K562 (cell line): Measurements from ENCODE around the gene CLK3. TPM values are rescaled to one million over a fixed set of nuclear protein-coding genes. Genes with fewer than 3 reads are reported as not detected.

Experiments used
- ATAC-seq: fragments of 200-7000 bp; cut with Tn5 transposase; 3 replicates; pipeline ENCODE4 v1.9.1; 2020; ENCODE audit warnings: moderate library complexity
- BruUV-seq: library from RNA; stranded (reverse); fragments of 400-500 nt; replicated peaks from 2 replicates; lab custom pipeline; 2021; lab: Mats Ljungman, UMichigan
- CTCF ChIA-PET: fragments of 300-600 bp; formaldehyde crosslinking; extraction: SDS; loops from one replicate; lab custom pipeline; 2021; ENCODE audit warnings: low intra/inter-chr PET ratio; lab: Yijun Ruan, JAX
- POLR2A ChIA-PET: fragments of 300-600, 350-650 bp; sonication (Branson Sonifier 250); formaldehyde crosslinking; extraction: SDS; loops from one replicate; lab custom pipeline; 2021; ENCODE audit warnings: antibody characterized with exemption, inconsistent platforms; lab: Yijun Ruan, JAX
- DNase-seq, 4 experiments: peaks; one replicate each; pipeline versions ENCODE4 v3.0.0 to v3.0.0-alpha.2; 2011 to 2018; ENCODE audit warnings: low spot score in 3 of 4, mixed read lengths in 3 of 4; ENCODE audit errors: extremely low read depth in 1 of 4
- FAIRE-seq: peaks from 2 replicates; lab custom pipeline; 2011; peaks lifted over from hg19 to GRCh38; lab: Jason Lieb, UNC
- H2AFZ ChIP-seq: 2 replicates; pipeline ENCODE4 v1.6.0; 2011; ENCODE audit warnings: low read depth, low read length, control low read depth, inconsistent platforms
- H3K27ac ChIP-seq: fragments of 200-600 bp; 3 replicates; pipeline ENCODE4 v1.8.0; 2011; ENCODE audit warnings: low read depth, mild to moderate bottlenecking, control low read depth, inconsistent platforms, low read length, moderate library complexity, mixed read lengths; ENCODE audit errors: extremely low read depth
- H3K27me3 ChIP-seq, 2 experiments: fragments of 300-600 bp in 1 of 2; 2 replicates in 1 of 2; 3 replicates in 1 of 2; pipeline versions ENCODE4 v1.6.0 to v1.8.0; 2011; ENCODE audit warnings: inconsistent platforms in 2 of 2, low read length in 2 of 2, mild to moderate bottlenecking in 1 of 2, mixed read lengths in 1 of 2, moderate library complexity in 1 of 2; ENCODE audit not compliant: control insufficient read depth in 2 of 2, insufficient read depth in 2 of 2
- H3K36me3 ChIP-seq: fragments of 300-600 bp; 3 replicates; pipeline ENCODE4 v1.8.0; 2011; ENCODE audit warnings: mild to moderate bottlenecking, low read length, inconsistent platforms; ENCODE audit not compliant: control insufficient read depth, insufficient read depth
- H3K4me1 ChIP-seq, 2 experiments: fragments of 200-600 bp in 1 of 2; replicated peaks in 1 of 2; 2 replicates in 1 of 2; 3 replicates in 1 of 2; pipeline versions ENCODE4 v1.5.1 to v1.8.0; 2011; ENCODE audit warnings: inconsistent platforms in 2 of 2, low read length in 2 of 2, mild to moderate bottlenecking in 1 of 2, mixed read lengths in 1 of 2, moderate library complexity in 1 of 2; ENCODE audit not compliant: control insufficient read depth in 2 of 2, insufficient read depth in 2 of 2
- H3K4me2 ChIP-seq: 2 replicates; pipeline ENCODE4 v1.6.1; 2011; ENCODE audit warnings: low read length, control low read depth, inconsistent platforms, mixed read lengths; ENCODE audit not compliant: insufficient read depth
- H3K4me3 ChIP-seq: fragments of 200-600 bp; sonication (generic), shearing (Covaris generic); 2 replicates; pipeline ENCODE4 v1.5.1; 2016; ENCODE audit warnings: control low read depth, inconsistent platforms
- H3K79me2 ChIP-seq: fragments of 200-600 bp; 3 replicates; pipeline ENCODE4 v1.8.0; 2011; ENCODE audit warnings: low read length, inconsistent platforms; ENCODE audit not compliant: control insufficient read depth, insufficient read depth
- H3K9ac ChIP-seq, 2 experiments: 2 replicates each; pipeline versions ENCODE4 v1.6.0 to v1.6.1; 2011; ENCODE audit warnings: low read depth in 2 of 2, low read length in 2 of 2, control low read depth in 1 of 2, inconsistent platforms in 1 of 2, mild to moderate bottlenecking in 1 of 2, mixed read lengths in 1 of 2; ENCODE audit not compliant: insufficient read depth in 1 of 2
- H3K9me1 ChIP-seq: one replicate; pipeline ENCODE4 v1.6.0; 2011; ENCODE audit warnings: inconsistent platforms, mild to moderate bottlenecking, low read length, moderate library complexity; ENCODE audit not compliant: control insufficient read depth, insufficient read depth
- H3K9me3 ChIP-seq: replicated peaks from 2 replicates; pipeline ENCODE4 v1.5.1; 2011; ENCODE audit warnings: low read depth, low read length, inconsistent platforms; ENCODE audit not compliant: control insufficient read depth, insufficient read depth
- H4K20me1 ChIP-seq: replicated peaks from 2 replicates; pipeline ENCODE4 v1.6.1; 2011; ENCODE audit warnings: low read length, inconsistent platforms, mixed read lengths; ENCODE audit not compliant: control insufficient read depth, insufficient read depth
- NRF1 ChIP-seq, 2 experiments: fragments of 450-650 bp; IDR thresholded peaks in 1 of 2; conservative IDR thresholded peaks in 1 of 2; 2 replicates each; pipeline ENCODE4 v1.6.1; 2014; ENCODE audit warnings: mild to moderate bottlenecking in 2 of 2
- in situ Hi-C: fragments of 300-500 bp; cut with MboI; formaldehyde crosslinking; loops from 4 replicates; pipeline ENCODE4 v1.15.0; 2018; ENCODE audit warnings: inconsistent platforms, mixed read lengths
- intact Hi-C: fragments of 100-400 bp; cut with micrococcal nuclease; formaldehyde crosslinking; loops from 2 replicates; pipeline ENCODE4 v1.14.2; 2022
- polyA plus RNA-seq, 8 experiments: library from polyadenylated mRNA; depleted of rRNA in 4 of 8; stranded (reverse) in 5 of 8; unstranded in 3 of 8; fragments of >200 nt; fragmentation: Nextera tagmentation in 2 of 8; fragmentation: Illumina TruSeq in 1 of 8; extraction: Ambion mirVana in 2 of 8; extraction: Trizol in 1 of 8; gene quantifications; 2 replicates each; pipeline versions ENCODE4 v1.2.1 to v1.2.3, GENCODE V29; 2011 to 2014; ENCODE audit warnings: inconsistent platforms in 1 of 8, missing spikeins in 1 of 8
- total RNA-seq, 7 experiments: library from RNA; depleted of rRNA in 6 of 7; stranded (reverse); fragments of >200 nt in 6 of 7; fragmentation: Illumina TruSeq in 2 of 7; extraction: Trizol in 2 of 7; gene quantifications; 2 replicates each; pipeline versions ENCODE4 v1.2.1 to v1.2.3, GENCODE V29; 2011 to 2021; ENCODE audit warnings: low replicate concordance in 1 of 7
- TF ChIP-seq, protein P1 (sequence below), 2 experiments: fragments of 450-650 bp; conservative IDR thresholded peaks; 2 replicates each; pipeline ENCODE4 v1.6.1; 2017; ENCODE audit warnings: mild to moderate bottlenecking in 2 of 2, moderate library complexity in 2 of 2
- TF ChIP-seq, protein P2 (sequence below): sonication (generic); IDR thresholded peaks from 2 replicates; pipeline ENCODE4 v1.6.1; 2016

The CLK3 gene
- total and polyA plus RNA-seq, 9 of the 15 experiments (the other 6 are each of a cell fraction or from before 2014, with no cell fraction given) = 1.2 to 95.2 (median 51.7) TPM

DNA sequence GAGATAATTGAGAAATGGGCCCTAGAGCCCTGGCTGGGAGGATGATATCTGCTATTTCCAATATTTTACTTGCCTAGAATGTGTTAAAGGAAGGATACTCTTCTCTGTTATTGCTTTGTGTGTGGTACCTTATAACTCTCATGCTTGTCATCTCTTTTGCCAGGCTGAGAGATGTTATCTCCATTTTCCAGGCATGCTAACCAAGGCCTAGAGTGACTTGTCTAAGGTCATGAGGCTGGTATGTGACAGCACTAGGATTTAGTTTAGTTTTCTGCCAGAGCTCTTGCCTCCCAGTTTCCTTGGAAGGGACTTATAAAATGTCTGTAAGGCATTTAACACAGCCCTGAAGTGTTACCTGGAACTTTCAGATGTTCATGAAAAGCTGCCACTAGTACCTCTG lies 1.4 kb downstream of the CLK3 start:
- intact Hi-C loops = loop anchor here (5.0 to 10.0 kb wide), 2 partner anchors 245 to 622 kb away; partner anchors contain the start of genes PML and STOML1

More for the DNA sequence above, 1.4 kb downstream of the CLK3 start:
- peak overlapping the region; percentile 89 for H3K4me3 ChIP-seq
- POLR2A ChIA-PET = interaction anchor here (0.5 to 9.7 kb wide), 4 partner anchors 10 to 143 kb away, joined by 3 to 111 read pairs (median 12); no protein-coding TSS in a partner anchor
- ATAC-seq (no peak), FAIRE-seq (peak; percentile 57), DNase-seq (peak in 1 of 4 experiments; percentile 20)
- H3K79me2 ChIP-seq = peaks cover 67% of the 10 kb centered on the region
- CTCF ChIA-PET = no interaction called here
- H3K27me3 ChIP-seq = no peaks in the 10 kb centered on the region; a peak in 1 of 5 replicates
- H3K9me1 ChIP-seq = peaks cover 13% of the 10 kb centered on the region
- TF ChIP-seq, protein P1, sequence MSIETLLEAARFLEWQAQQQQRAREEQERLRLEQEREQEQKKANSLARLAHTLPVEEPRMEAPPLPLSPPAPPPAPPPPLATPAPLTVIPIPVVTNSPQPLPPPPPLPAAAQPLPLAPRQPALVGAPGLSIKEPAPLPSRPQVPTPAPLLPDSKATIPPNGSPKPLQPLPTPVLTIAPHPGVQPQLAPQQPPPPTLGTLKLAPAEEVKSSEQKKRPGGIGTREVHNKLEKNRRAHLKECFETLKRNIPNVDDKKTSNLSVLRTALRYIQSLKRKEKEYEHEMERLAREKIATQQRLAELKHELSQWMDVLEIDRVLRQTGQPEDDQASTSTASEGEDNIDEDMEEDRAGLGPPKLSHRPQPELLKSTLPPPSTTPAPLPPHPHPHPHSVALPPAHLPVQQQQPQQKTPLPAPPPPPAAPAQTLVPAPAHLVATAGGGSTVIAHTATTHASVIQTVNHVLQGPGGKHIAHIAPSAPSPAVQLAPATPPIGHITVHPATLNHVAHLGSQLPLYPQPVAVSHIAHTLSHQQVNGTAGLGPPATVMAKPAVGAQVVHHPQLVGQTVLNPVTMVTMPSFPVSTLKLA (conservative IDR thresholded peaks at IDR 0.05) = 0 out of 4 replicates have a peak, but pooled peaks of 1 of the 2 experiments have one; percentile 17
- TF ChIP-seq, protein P2, sequence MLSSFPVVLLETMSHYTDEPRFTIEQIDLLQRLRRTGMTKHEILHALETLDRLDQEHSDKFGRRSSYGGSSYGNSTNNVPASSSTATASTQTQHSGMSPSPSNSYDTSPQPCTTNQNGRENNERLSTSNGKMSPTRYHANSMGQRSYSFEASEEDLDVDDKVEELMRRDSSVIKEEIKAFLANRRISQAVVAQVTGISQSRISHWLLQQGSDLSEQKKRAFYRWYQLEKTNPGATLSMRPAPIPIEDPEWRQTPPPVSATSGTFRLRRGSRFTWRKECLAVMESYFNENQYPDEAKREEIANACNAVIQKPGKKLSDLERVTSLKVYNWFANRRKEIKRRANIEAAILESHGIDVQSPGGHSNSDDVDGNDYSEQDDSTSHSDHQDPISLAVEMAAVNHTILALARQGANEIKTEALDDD = 0 out of 2 replicates have a peak, but pooled peaks have one; percentile 16
- no peak for TF ChIP-seq NRF1 (conservative IDR thresholded peaks at IDR 0.05 in 1 of 2, IDR thresholded peaks at IDR 0.05 in 1 of 2)
- no peaks in the 10 kb centered on the region for H3K9me3 ChIP-seq
- peaks cover 56% of the 10 kb centered on the region for H4K20me1 ChIP-seq
- no TSS peak for BruUV-seq
- in situ Hi-C loops = no loop called here
- H3K4me2 ChIP-seq = peak overlapping the region; percentile 92
- peak overlapping the region; percentile 91 to 98 for H3K9ac ChIP-seq
- no peak overlapping the region for H2AFZ ChIP-seq
- peaks cover 49% of the 10 kb centered on the region; the same call in 2 of the 3 replicates for H3K36me3 ChIP-seq
- H3K27ac ChIP-seq = peak overlapping the region; percentile 84; the same call in 2 of the 3 replicates
- H3K4me1 ChIP-seq = peaks cover 15 to 49% of the 10 kb centered on the region in 2 experiments; a peak in 4 of 5 replicates
